H9 (cell line): ENCODE measurements around the gene ERF. TPM values are rescaled to one million over a fixed set of nuclear protein-coding genes. Genes with fewer than 3 reads are reported as not detected.

Experiments
- DNase-seq: peaks from one replicate; pipeline ENCODE4 v3.0.0-alpha.2; 2017
- H2AFZ ChIP-seq: one replicate; pipeline ENCODE4 v1.6.1; 2013; ENCODE audit warnings: mild to moderate bottlenecking, low read length, control low read depth, moderate library complexity
- H2AK5ac ChIP-seq: 2 replicates; pipeline ENCODE4 v1.6.1; 2013; ENCODE audit warnings: low read length, control low read depth, mixed read lengths; ENCODE audit not compliant: insufficient read length
- H2BK120ac ChIP-seq: one replicate; pipeline ENCODE4 v1.6.1; 2013; ENCODE audit warnings: low read depth, mild to moderate bottlenecking, low read length, control low read depth, inconsistent platforms; ENCODE audit not compliant: poor library complexity, severe bottlenecking
- H2BK12ac ChIP-seq: 2 replicates; pipeline ENCODE4 v1.6.1; 2013; ENCODE audit warnings: low read length, control low read depth, mixed read lengths, low read depth; ENCODE audit not compliant: insufficient read length
- H2BK15ac ChIP-seq: 2 replicates; pipeline ENCODE4 v1.6.1; 2013; ENCODE audit warnings: low read depth, low read length, control low read depth
- H2BK20ac ChIP-seq: one replicate; pipeline ENCODE4 v1.6.1; 2013; ENCODE audit warnings: low read depth, mild to moderate bottlenecking, low read length, control low read depth, inconsistent platforms; ENCODE audit not compliant: poor library complexity, severe bottlenecking
- H2BK5ac ChIP-seq: 2 replicates; pipeline ENCODE4 v1.6.1; 2013; ENCODE audit warnings: low read length, control low read depth, mixed read lengths; ENCODE audit not compliant: insufficient read length
- H3K14ac ChIP-seq: 2 replicates; pipeline ENCODE4 v1.6.1; 2013; ENCODE audit warnings: low read length, control low read depth; ENCODE audit not compliant: insufficient read depth
- H3K18ac ChIP-seq: 2 replicates; pipeline ENCODE4 v1.6.1; 2013; ENCODE audit warnings: low read depth, mild to moderate bottlenecking, mixed read lengths, low read length, control low read depth; ENCODE audit not compliant: insufficient read length
- H3K23ac ChIP-seq: 2 replicates; pipeline ENCODE4 v1.6.1; 2013; ENCODE audit warnings: low read length, control low read depth, mixed read lengths, low read depth; ENCODE audit not compliant: insufficient read length
- H3K23me2 ChIP-seq: 2 replicates; pipeline ENCODE4 v1.6.1; 2013; ENCODE audit warnings: low read depth, mild to moderate bottlenecking, mixed read lengths, low read length, control low read depth; ENCODE audit not compliant: insufficient read length, poor library complexity, severe bottlenecking
- H3K27ac ChIP-seq: 2 replicates; pipeline ENCODE4 v1.5.1; 2013; ENCODE audit warnings: low read length, control low read depth, mixed read lengths, low read depth; ENCODE audit not compliant: insufficient read length
- H3K27me3 ChIP-seq: 2 replicates; pipeline ENCODE4 v1.6.1; 2013; ENCODE audit warnings: low read length, control low read depth, inconsistent platforms; ENCODE audit not compliant: insufficient read depth
- H3K4ac ChIP-seq: 2 replicates; pipeline ENCODE4 v1.6.1; 2013; ENCODE audit warnings: low read depth, mild to moderate bottlenecking, control low read depth, inconsistent platforms, low read length, moderate library complexity
- H3K4me1 ChIP-seq: 2 replicates; pipeline ENCODE4 v1.6.1; 2013; ENCODE audit warnings: low read length, control low read depth, inconsistent platforms; ENCODE audit not compliant: insufficient read depth
- H3K4me2 ChIP-seq: 2 replicates; pipeline ENCODE4 v1.6.1; 2013; ENCODE audit warnings: low read length, control low read depth, mixed read lengths; ENCODE audit not compliant: insufficient read length, insufficient read depth
- H3K56ac ChIP-seq: 2 replicates; pipeline ENCODE4 v1.6.1; 2013; ENCODE audit warnings: low read depth, mild to moderate bottlenecking, mixed read lengths, low read length, control low read depth; ENCODE audit not compliant: insufficient read length
- H3K79me1 ChIP-seq: 2 replicates; pipeline ENCODE4 v1.6.1; 2013; ENCODE audit warnings: low read depth, mild to moderate bottlenecking, moderate library complexity, low read length, control low read depth, inconsistent platforms; ENCODE audit not compliant: insufficient read depth, poor library complexity, severe bottlenecking
- H3K79me2 ChIP-seq: 2 replicates; pipeline ENCODE4 v1.6.1; 2013; ENCODE audit warnings: low read length, control low read depth, inconsistent platforms; ENCODE audit not compliant: insufficient read depth
- H3K9ac ChIP-seq: 2 replicates; pipeline ENCODE4 v1.6.1; 2013; ENCODE audit warnings: low read length, control low read depth, mixed read lengths; ENCODE audit not compliant: insufficient read length; ENCODE audit errors: extremely low read depth
- H3K9me3 ChIP-seq: one replicate; pipeline ENCODE4 v1.6.1; 2013; ENCODE audit warnings: low read depth, low read length, inconsistent platforms; ENCODE audit not compliant: control insufficient read depth
- H3T11ph ChIP-seq: one replicate; pipeline ENCODE4 v1.6.1; 2013; ENCODE audit warnings: mild to moderate bottlenecking, low read length, control low read depth, inconsistent platforms
- H4K20me1 ChIP-seq: one replicate; pipeline ENCODE4 v1.6.1; 2013; ENCODE audit not compliant: control insufficient read depth, insufficient read length, insufficient read depth
- H4K5ac ChIP-seq: 2 replicates; pipeline ENCODE4 v1.6.1; 2013; ENCODE audit warnings: low read depth, mild to moderate bottlenecking, mixed read lengths, low read length, control low read depth; ENCODE audit not compliant: insufficient read length
- H4K8ac ChIP-seq: replicated peaks from 2 replicates; pipeline ENCODE4 v1.6.1; 2013; ENCODE audit warnings: low read length, control low read depth, mixed read lengths, low read depth; ENCODE audit not compliant: insufficient read length
- H4K91ac ChIP-seq: 2 replicates; pipeline ENCODE4 v1.6.1; 2013; ENCODE audit warnings: low read depth, mild to moderate bottlenecking, moderate library complexity, mixed read lengths, low read length, control low read depth; ENCODE audit not compliant: insufficient read length
- H3K27ac Mint-ChIP-seq, 3 experiments: 2 replicates in 2 of 3; 3 replicates in 1 of 3; pipeline ENCODE4 v1.8.0; 2020 to 2021; ENCODE audit warnings: mixed read lengths in 3 of 3, mild to moderate bottlenecking in 1 of 3, moderate library complexity in 1 of 3
- H3K27me3 Mint-ChIP-seq: 2 replicates; pipeline ENCODE4 v1.8.0; 2021; ENCODE audit warnings: low read depth, mild to moderate bottlenecking, moderate library complexity, mixed read lengths
- H3K36me3 Mint-ChIP-seq, 3 experiments: 2 replicates in 2 of 3; 3 replicates in 1 of 3; pipeline ENCODE4 v1.8.0; 2020 to 2021; ENCODE audit warnings: low read depth in 3 of 3, mixed read lengths in 3 of 3; ENCODE audit not compliant: insufficient read depth in 1 of 3
- H3K4me1 Mint-ChIP-seq, 2 experiments: 2 replicates each; pipeline ENCODE4 v1.8.0; 2020; ENCODE audit warnings: mixed read lengths in 2 of 2
- H3K4me3 Mint-ChIP-seq, 2 experiments: 2 replicates in 1 of 2; 3 replicates in 1 of 2; pipeline ENCODE4 v1.8.0; 2020 to 2021; ENCODE audit warnings: mild to moderate bottlenecking in 2 of 2, mixed read lengths in 2 of 2, moderate library complexity in 1 of 2
- H3K9me3 Mint-ChIP-seq, 2 experiments: 2 replicates in 1 of 2; 3 replicates in 1 of 2; pipeline ENCODE4 v1.8.0; 2020; ENCODE audit warnings: mild to moderate bottlenecking in 2 of 2, mixed read lengths in 2 of 2, moderate library complexity in 1 of 2
- WGBS: extraction: QIAGEN DNeasy Blood & Tissue Kit; methylation state at CpG from one replicate; pipeline ENCODE4 v1.1.7; 2013; ENCODE audit warnings: missing lambda C conversion rate, low lambda C conversion rate, mixed read lengths; ENCODE audit not compliant: insufficient read length; ENCODE audit errors: extremely low coverage; 5-methylcytosine and 5-hydroxymethylcytosine counted together
- total RNA-seq: library from RNA; stranded (reverse); gene quantifications from 2 replicates; pipeline ENCODE4 v1.2.1, GENCODE V29; 2021
- TF ChIP-seq, protein P1 (sequence below): fragments of 200-600 bp; sonication (generic); conservative IDR thresholded peaks from 3 replicates; pipeline ENCODE4 v1.8.0; 2021; ENCODE audit warnings: antibody characterized with exemption, mild to moderate bottlenecking

The ERF gene
- total RNA-seq, 1 experiment from 2014 or later = 126 TPM

GRCh38 chr19:42250666-42251531, 4.0 kb downstream of the ERF start:
- H2BK5ac ChIP-seq = no peak overlapping the region
- H3K4me3 Mint-ChIP-seq = no peak overlapping the region; a peak in 1 of 5 replicates

More at GRCh38 chr19:42250666-42251531, 4.0 kb downstream of the ERF start:
- Histone ChIP-seq H3K4me2 (no peak overlapping the region), H4K20me1 (no peaks in the 10 kb centered on the region), H3K9me3 (no peaks in the 10 kb centered on the region), H2AK5ac (no peak overlapping the region), H3K79me2 (peaks cover 5% of the 10 kb centered on the region; the same call in 1 of the 2 replicates), H2BK120ac (no peak overlapping the region), H3K23ac (no peak overlapping the region), H3K79me1 (no peaks in the 10 kb centered on the region), H3K27ac (no peak overlapping the region), H3K4me1 (peaks cover 6% of the 10 kb centered on the region; the same call in 1 of the 2 replicates), H4K8ac (no peak overlapping the region), H2BK12ac (no peak overlapping the region), H3K18ac (no peak overlapping the region), H2BK20ac (no peak overlapping the region), H4K5ac (no peak overlapping the region), H4K91ac (no peak overlapping the region), H3K4ac (no peak overlapping the region), H3K14ac (no peak overlapping the region), H3K9ac (no peak overlapping the region), H3K23me2 (peaks cover 13% of the 10 kb centered on the region), H2AFZ (no peak overlapping the region), H3T11ph (no peak overlapping the region), H3K27me3 (no peaks in the 10 kb centered on the region), H2BK15ac (no peak overlapping the region), H3K56ac (no peak overlapping the region)
- H3K27me3 Mint-ChIP-seq = peaks cover under 1% of the 10 kb centered on the region
- TF ChIP-seq, protein P1, sequence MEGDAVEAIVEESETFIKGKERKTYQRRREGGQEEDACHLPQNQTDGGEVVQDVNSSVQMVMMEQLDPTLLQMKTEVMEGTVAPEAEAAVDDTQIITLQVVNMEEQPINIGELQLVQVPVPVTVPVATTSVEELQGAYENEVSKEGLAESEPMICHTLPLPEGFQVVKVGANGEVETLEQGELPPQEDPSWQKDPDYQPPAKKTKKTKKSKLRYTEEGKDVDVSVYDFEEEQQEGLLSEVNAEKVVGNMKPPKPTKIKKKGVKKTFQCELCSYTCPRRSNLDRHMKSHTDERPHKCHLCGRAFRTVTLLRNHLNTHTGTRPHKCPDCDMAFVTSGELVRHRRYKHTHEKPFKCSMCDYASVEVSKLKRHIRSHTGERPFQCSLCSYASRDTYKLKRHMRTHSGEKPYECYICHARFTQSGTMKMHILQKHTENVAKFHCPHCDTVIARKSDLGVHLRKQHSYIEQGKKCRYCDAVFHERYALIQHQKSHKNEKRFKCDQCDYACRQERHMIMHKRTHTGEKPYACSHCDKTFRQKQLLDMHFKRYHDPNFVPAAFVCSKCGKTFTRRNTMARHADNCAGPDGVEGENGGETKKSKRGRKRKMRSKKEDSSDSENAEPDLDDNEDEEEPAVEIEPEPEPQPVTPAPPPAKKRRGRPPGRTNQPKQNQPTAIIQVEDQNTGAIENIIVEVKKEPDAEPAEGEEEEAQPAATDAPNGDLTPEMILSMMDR = no peak
- no CpG with 5 or more reads among the region's 19 CpGs for WGBS
- H3K27ac Mint-ChIP-seq = no peak overlapping the region; a peak in 1 of 7 replicates
- H3K36me3 Mint-ChIP-seq = peaks cover 5 to 28% (median 18%) of the 10 kb centered on the region in 3 experiments; a peak in 6 of 7 replicates
- H3K4me1 Mint-ChIP-seq = peaks cover 27 to 41% of the 10 kb centered on the region in 2 experiments
- no peaks in the 10 kb centered on the region for H3K9me3 Mint-ChIP-seq
- no peak for DNase-seq
